Activated naive CD8-positive, alpha-beta T cell treated with anti-CD3 and anti-CD28 coated beads, Interleukin-2, amount 50 U/mL, for 16 hours (primary cell): ENCODE data around the gene KLF8.

Experiments used
- DNase-seq: peaks from one replicate; pipeline ENCODE4 v3.0.0-alpha.2; 2020; ENCODE audit warnings: low read depth, low spot score

KLF8 gene

DNA sequence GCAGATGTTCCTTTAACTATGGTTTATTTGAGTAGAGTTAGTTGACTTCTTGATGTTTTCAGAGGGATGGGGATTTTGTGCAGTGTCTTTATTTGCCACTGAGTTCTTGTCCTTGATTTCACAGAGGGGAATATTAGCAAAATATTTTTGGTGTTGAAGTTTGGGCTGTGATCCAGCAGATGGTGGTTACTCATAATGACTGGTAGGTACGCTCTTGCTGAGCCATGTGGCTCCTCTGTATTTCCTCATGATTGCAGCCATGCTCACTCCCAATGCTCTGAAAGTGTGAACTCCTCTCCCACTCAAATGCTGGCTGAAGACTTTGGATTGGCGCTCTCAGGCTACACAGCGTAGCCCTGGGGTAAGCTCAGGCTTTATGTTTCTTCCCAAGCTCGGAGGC lies 77.7 kb downstream of the KLF8 start:
- DNase-seq: no peak

DNA sequence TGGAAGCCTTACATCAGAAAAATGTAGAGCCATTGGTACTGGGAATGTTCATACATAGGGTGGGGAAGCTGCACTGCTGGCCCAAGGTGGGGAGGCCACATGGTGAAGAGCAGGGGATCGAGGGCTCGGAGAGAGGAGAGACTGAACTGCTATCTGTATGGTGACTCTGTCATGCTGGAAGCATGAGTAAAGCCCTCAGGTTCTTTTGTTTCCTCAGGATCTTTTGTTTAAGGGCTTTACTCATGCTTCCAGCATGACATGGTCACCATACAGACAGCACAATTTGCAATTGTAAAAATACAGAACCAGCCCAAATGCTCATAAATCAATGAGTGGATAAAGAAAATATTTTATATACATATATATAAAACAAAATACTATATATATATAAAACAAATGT lies 78.4 kb downstream of the KLF8 start:
- DNase-seq: no peak

DNA sequence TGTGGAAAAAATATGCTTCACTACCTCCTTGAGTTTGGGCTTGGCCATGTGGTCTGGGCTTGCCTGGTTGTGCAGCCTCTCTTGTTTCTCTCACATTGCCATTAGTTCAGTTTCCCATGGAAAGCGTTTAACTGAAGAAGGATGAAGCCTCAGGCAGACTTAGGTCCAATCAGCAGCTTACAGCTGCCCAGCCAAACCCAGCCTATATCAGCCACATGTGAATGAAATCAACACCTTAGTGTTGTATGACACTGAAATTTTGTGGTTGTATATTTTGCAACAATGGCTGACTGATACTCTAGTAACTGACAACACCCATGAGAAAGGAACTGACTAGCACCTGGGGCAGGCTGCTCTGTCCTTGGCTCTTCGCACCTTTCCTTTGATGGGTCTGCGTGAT lies 81.2 kb downstream of the KLF8 start:
- no peak for DNase-seq

DNA sequence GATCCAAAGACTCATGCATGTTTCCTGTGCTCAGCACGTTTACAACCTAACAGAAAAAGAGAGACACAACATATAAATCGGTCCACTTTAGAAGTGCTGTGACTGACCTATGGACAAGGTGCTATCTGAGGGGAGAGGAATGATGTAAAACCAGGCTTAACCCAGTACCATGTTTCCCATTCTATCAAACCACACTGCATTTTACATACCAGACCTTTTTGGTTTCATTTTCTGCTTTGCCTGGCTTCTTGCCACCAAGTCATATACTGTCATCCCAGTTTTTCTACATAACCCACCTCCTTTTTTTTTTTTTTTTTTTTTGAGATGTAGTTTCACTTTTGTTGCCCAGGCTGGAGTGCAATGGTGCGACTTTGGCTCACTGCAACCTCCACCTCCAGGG lies 82.2 kb downstream of the KLF8 start:
- DNase-seq: no peak

DNA sequence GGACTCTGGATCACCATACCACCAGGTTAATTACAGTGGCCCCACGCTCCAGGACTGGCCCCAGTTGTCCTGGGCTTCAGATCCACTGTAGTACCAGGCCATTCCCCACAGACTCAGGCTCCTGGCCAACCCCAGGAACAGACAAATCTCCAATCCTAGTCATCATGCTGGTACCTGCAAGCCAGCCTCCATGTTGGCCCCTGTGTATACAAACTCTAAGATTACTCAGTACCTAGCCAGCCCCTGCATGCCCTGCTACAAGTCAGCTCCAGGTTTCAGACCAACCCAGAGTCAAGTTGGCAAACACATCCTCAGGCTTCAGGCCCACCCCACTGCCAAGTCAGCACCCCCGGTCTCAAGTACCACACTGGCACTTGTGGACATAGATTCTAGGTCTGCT lies 85.9 kb downstream of the KLF8 start:
- DNase-seq: no peak

DNA sequence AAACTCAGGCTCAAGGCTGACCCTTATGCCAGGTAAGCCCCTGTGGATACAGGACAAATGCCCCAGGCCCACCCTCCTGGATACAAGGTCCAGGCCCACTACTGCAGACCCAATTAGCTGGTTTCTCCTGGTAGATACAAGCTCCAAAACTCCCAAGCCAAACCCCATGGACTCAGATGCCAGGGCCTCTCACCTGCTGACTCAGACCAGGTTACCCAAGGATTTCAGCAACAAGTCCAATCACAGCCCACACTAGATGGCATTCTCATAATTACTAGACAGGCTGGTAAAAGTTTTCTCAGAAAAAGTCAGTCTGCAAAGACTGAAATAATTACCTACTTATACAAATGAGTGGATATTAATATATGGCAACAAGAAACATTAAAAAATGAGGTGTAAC lies 87.0 kb downstream of the KLF8 start:
- DNase-seq: no peak
